HEK293 (cell line): ENCODE data around the gene EIF4E1B.

Source experiments
- CTCF ChIA-PET: fragments of 350-600 bp; formaldehyde crosslinking; extraction: SDS; loops from one replicate; lab custom pipeline; 2021; ENCODE audit warnings: antibody characterized with exemption; lab: Yijun Ruan, JAX
- POLR2A ChIA-PET: fragments of 300-600 bp; formaldehyde crosslinking; extraction: SDS; loops from one replicate; lab custom pipeline; 2020; ENCODE audit warnings: antibody characterized with exemption, inconsistent platforms; lab: Yijun Ruan, JAX
- H3K27ac ChIP-seq: fragments of 200-500 bp; sonication (Bioruptor generic); 2 replicates; pipeline ENCODE4 v1.5.1; 2014; ENCODE audit warnings: low read depth, low read length, control low read depth, inconsistent platforms; ENCODE audit errors: extremely low read depth
- H3K36me3 ChIP-seq, 2 experiments: fragments of 200-500 bp in 1 of 2; sonication (Bioruptor generic) in 1 of 2; 1 replicate in 1 of 2; 2 replicates in 1 of 2; pipeline ENCODE4 v1.5.1; 2014 to 2017; ENCODE audit warnings: inconsistent platforms in 2 of 2, low read length in 2 of 2; ENCODE audit not compliant: control insufficient read depth in 2 of 2, insufficient read depth in 1 of 2
- H3K4me1 ChIP-seq: fragments of 200-500 bp; sonication (Bioruptor generic); 2 replicates; pipeline ENCODE4 v1.5.1; 2014; ENCODE audit warnings: mild to moderate bottlenecking, low read length, inconsistent platforms; ENCODE audit not compliant: control insufficient read depth, insufficient read depth
- H3K4me3 ChIP-seq: 2 replicates; pipeline ENCODE4 v1.5.1; 2011; ENCODE audit warnings: low read depth, mild to moderate bottlenecking, control low read depth, low read length, moderate library complexity
- H3K9me3 ChIP-seq: fragments of 200-500 bp; sonication (Bioruptor generic); 2 replicates; pipeline ENCODE4 v1.5.1; 2014; ENCODE audit warnings: low read depth, low read length, inconsistent platforms; ENCODE audit not compliant: control insufficient read depth, insufficient read depth
- BCL11B ChIP-seq: fragments of 450-650 bp; formaldehyde crosslinking; IDR thresholded peaks from 2 replicates; pipeline ENCODE4 v1.5.1; 2016; ENCODE audit warnings: low read depth, missing biosample characterization, missing genetic modification characterization
- EGR2 ChIP-seq: fragments of 450-650 bp; formaldehyde crosslinking; IDR thresholded peaks from 2 replicates; pipeline ENCODE4 v1.5.1; 2016; ENCODE audit warnings: low read depth, missing biosample characterization, missing genetic modification characterization
- GFI1B ChIP-seq: fragments of 450-650 bp; formaldehyde crosslinking; IDR thresholded peaks from 2 replicates; pipeline ENCODE4 v1.5.1; 2016; ENCODE audit warnings: missing biosample characterization, missing genetic modification characterization
- IKZF3 ChIP-seq: fragments of 450-650 bp; IDR thresholded peaks from 2 replicates; pipeline ENCODE4 v1.5.0; 2018; ENCODE audit warnings: missing biosample characterization, mild to moderate bottlenecking, missing genetic modification characterization, moderate library complexity
- KLF1 ChIP-seq: fragments of 450-650 bp; formaldehyde crosslinking; IDR thresholded peaks from 2 replicates; pipeline ENCODE4 v1.5.1; 2016; ENCODE audit warnings: missing biosample characterization, missing genetic modification characterization
- KLF17 ChIP-seq: fragments of 450-650 bp; formaldehyde crosslinking; IDR thresholded peaks from 2 replicates; pipeline ENCODE4 v1.5.1; 2016; ENCODE audit warnings: missing biosample characterization, missing genetic modification characterization
- RBAK ChIP-seq: fragments of 450-650 bp; formaldehyde crosslinking; IDR thresholded peaks from 2 replicates; pipeline ENCODE4 v1.5.1; 2016; ENCODE audit warnings: missing biosample characterization, missing genetic modification characterization
- SP3 ChIP-seq: fragments of 450-650 bp; formaldehyde crosslinking; IDR thresholded peaks from 2 replicates; pipeline ENCODE4 v1.5.1; 2016; ENCODE audit warnings: missing biosample characterization, missing genetic modification characterization
- ZBTB11 ChIP-seq: fragments of 450-650 bp; formaldehyde crosslinking; conservative IDR thresholded peaks from 2 replicates; pipeline ENCODE4 v1.5.1; 2016; ENCODE audit warnings: low read depth, missing biosample characterization, missing genetic modification characterization
- ZBTB48 ChIP-seq: fragments of 450-650 bp; formaldehyde crosslinking; IDR thresholded peaks from 2 replicates; pipeline ENCODE4 v1.5.1; 2016; ENCODE audit warnings: missing biosample characterization, missing genetic modification characterization
- ZBTB7A ChIP-seq: fragments of 450-650 bp; formaldehyde crosslinking; IDR thresholded peaks from 2 replicates; pipeline ENCODE4 v1.5.1; 2016; ENCODE audit warnings: low read depth, missing biosample characterization, missing genetic modification characterization
- ZNF114 ChIP-seq: fragments of 450-650 bp; formaldehyde crosslinking; IDR thresholded peaks from 2 replicates; pipeline ENCODE4 v1.5.0; 2017; ENCODE audit warnings: missing biosample characterization, missing genetic modification characterization
- ZNF121 ChIP-seq: fragments of 450-650 bp; formaldehyde crosslinking; IDR thresholded peaks from 2 replicates; pipeline ENCODE4 v1.5.1; 2016; ENCODE audit warnings: missing biosample characterization, missing genetic modification characterization
- ZNF169 ChIP-seq: fragments of 450-650 bp; formaldehyde crosslinking; IDR thresholded peaks from 2 replicates; pipeline ENCODE4 v1.5.1; 2016; ENCODE audit warnings: missing biosample characterization, missing genetic modification characterization
- ZNF175 ChIP-seq: fragments of 450-650 bp; formaldehyde crosslinking; IDR thresholded peaks from 2 replicates; pipeline ENCODE4 v1.5.1; 2016; ENCODE audit warnings: missing biosample characterization, missing genetic modification characterization
- ZNF18 ChIP-seq: fragments of 450-650 bp; formaldehyde crosslinking; IDR thresholded peaks from 2 replicates; pipeline ENCODE4 v1.5.1; 2016; ENCODE audit warnings: missing biosample characterization, missing genetic modification characterization
- ZNF19 ChIP-seq: fragments of 450-650 bp; formaldehyde crosslinking; IDR thresholded peaks from 2 replicates; pipeline ENCODE4; 2016; ENCODE audit warnings: missing biosample characterization, missing genetic modification characterization, low read depth
- ZNF202 ChIP-seq: fragments of 450-650 bp; formaldehyde crosslinking; IDR thresholded peaks from 2 replicates; pipeline ENCODE4 v1.5.1; 2016; ENCODE audit warnings: missing biosample characterization, missing genetic modification characterization, borderline replicate concordance
- ZNF221 ChIP-seq: fragments of 450-650 bp; formaldehyde crosslinking; IDR thresholded peaks from 2 replicates; pipeline ENCODE4 v1.5.1; 2017; ENCODE audit warnings: missing biosample characterization, missing genetic modification characterization, borderline replicate concordance
- ZNF398 ChIP-seq: fragments of 450-650 bp; formaldehyde crosslinking; IDR thresholded peaks from 2 replicates; pipeline ENCODE4 v1.5.1; 2017; ENCODE audit warnings: missing biosample characterization, missing genetic modification characterization
- ZNF549 ChIP-seq: fragments of 450-650 bp; IDR thresholded peaks from 2 replicates; pipeline ENCODE4 v1.5.1; 2018; ENCODE audit warnings: missing biosample characterization, missing genetic modification characterization, mild to moderate bottlenecking, inconsistent platforms, moderate library complexity
- ZNF629 ChIP-seq: fragments of 450-650 bp; formaldehyde crosslinking; IDR thresholded peaks from 2 replicates; pipeline ENCODE4 v1.5.1; 2017; ENCODE audit warnings: missing biosample characterization, missing genetic modification characterization
- ZNF639 ChIP-seq: fragments of 450-650 bp; formaldehyde crosslinking; IDR thresholded peaks from 2 replicates; pipeline ENCODE4 v1.5.1; 2016; ENCODE audit warnings: missing biosample characterization, missing genetic modification characterization
- ZNF660 ChIP-seq: fragments of 450-650 bp; IDR thresholded peaks from 2 replicates; pipeline ENCODE4 v1.5.1; 2018; ENCODE audit warnings: missing biosample characterization, mild to moderate bottlenecking, missing genetic modification characterization
- ZNF747 ChIP-seq: fragments of 450-650 bp; formaldehyde crosslinking; IDR thresholded peaks from 2 replicates; pipeline ENCODE4 v1.5.1; 2016; ENCODE audit warnings: missing biosample characterization, missing genetic modification characterization
- ZSCAN16 ChIP-seq: fragments of 450-650 bp; formaldehyde crosslinking; IDR thresholded peaks from 2 replicates; pipeline ENCODE4 v1.5.1; 2016; ENCODE audit warnings: missing biosample characterization, missing genetic modification characterization

Gene EIF4E1B

GRCh38 chr5:176647030-176647842 is 16.8 kb downstream of the EIF4E1B start, which contains the start of gene TSPAN17 (continued):
- TF ChIP-seq ZNF398 (tag by site-specific recombination) (peak; percentile 54; the same call in 1 of the 2 replicates), ZNF221 (tag by site-specific recombination) (no peak), ZNF747 (tag by site-specific recombination) (no peak)

GRCh38 chr5:176647843-176648473 is 17.5 kb downstream of the EIF4E1B start:
- peak overlapping the region; percentile 66; the same call in 1 of the 2 replicates for H3K27ac ChIP-seq
- TF ChIP-seq ZNF169 (tag by site-specific recombination) (no peak), ZNF175 (tag by site-specific recombination) (no peak), RBAK (tag by site-specific recombination) (no peak), ZBTB48 (peak; percentile 32; the same call in 1 of the 2 replicates), ZNF121 (tag by site-specific recombination) (no peak), KLF1 (tag by site-specific recombination) (no peak; the same call in 1 of the 2 replicates), ZBTB11 (no peak), ZNF19 (no peak), BCL11B (tag by site-specific recombination) (no peak), ZNF549 (tag by site-specific recombination) (no peak), ZNF18 (tag by site-specific recombination) (no peak), SP3 (peak; percentile 40), ZBTB7A (tag by site-specific recombination) (no peak), GFI1B (tag by site-specific recombination) (no peak), ZNF202 (tag by site-specific recombination) (no peak), IKZF3 (tag by site-specific recombination) (peak; percentile 41; the same call in 1 of the 2 replicates), ZNF660 (tag by site-specific recombination) (no peak), KLF17 (0 out of 2 replicates have a peak, but pooled peaks have one; percentile 44), ZSCAN16 (tag by site-specific recombination) (no peak), ZNF114 (no peak), ZNF629 (tag by site-specific recombination) (no peak), ZNF639 (no peak), EGR2 (tag by site-specific recombination) (0 out of 2 replicates have a peak, but pooled peaks have one; percentile 29)

More at GRCh38 chr5:176647843-176648473, 17.5 kb downstream of the EIF4E1B start:
- 0 out of 2 replicates have a peak, but pooled peaks cover 2% of the 10 kb centered on the region for H3K4me1 ChIP-seq
- POLR2A ChIA-PET: interaction anchor here (0.9 to 1.2 kb wide), 3 partner anchors 12 to 104 kb away, joined by 3 to 10 read pairs (median 4); partner anchors contain the start of genes EIF4E1B and SNCB
- CTCF ChIA-PET: interaction anchor here (1.7 to 2.7 kb wide), 4 partner anchors 13 to 74 kb away, joined by 6 to 13 read pairs (median 8); no protein-coding TSS in a partner anchor
- H3K9me3 ChIP-seq: no peaks in the 10 kb centered on the region
- H3K36me3 ChIP-seq: peaks cover 0 to 2% of the 10 kb centered on the region in 2 experiments; a peak in 1 of 3 replicates
- H3K4me3 ChIP-seq: peak overlapping the region; percentile 64
